NCI-H1092 treated with DMSO at 0.1 percent for 48 hours (cell line): ENCODE results near the gene SIN3A.
"Not testable (repeated sequence)": the region's sequence is repeated elsewhere in the genome, so short reads cannot be mapped to it uniquely, and the experiment has no call there.

Source experiments
- DNase-seq: peaks from one replicate; lab custom pipeline; 2025; lab: John Stamatoyannopoulos, UW

SIN3A gene

GRCh38 chr15:75356006-75356405, 95.5 kb downstream of the SIN3A start:
- no peak for DNase-seq

GRCh38 chr15:75355369-75355768, 96.1 kb downstream of the SIN3A start:
- DNase-seq = no peak

DNA sequence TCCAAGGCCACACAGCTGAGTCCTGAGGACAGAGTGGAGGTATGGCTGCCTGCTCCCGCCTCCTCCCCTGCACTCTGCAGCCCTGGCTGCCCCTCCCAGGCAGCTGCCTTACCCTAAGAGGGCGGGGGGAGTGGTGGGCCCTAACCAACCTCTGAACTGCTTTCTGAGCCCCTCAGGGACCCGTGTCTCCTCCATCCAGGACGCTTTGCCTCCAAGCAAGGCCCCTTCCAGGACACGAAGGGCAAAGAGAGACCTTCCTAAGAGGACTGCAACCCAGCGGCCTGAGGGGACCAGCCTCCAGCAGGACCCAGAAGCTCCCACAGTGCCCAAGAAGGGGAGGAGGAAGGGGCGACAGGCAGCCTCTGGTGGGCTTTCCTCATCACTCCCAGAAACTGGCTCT, 97.0 kb downstream of the SIN3A start:
- no peak for DNase-seq

GRCh38 chr15:75353604-75354003, 97.9 kb downstream of the SIN3A start:
- DNase-seq = no peak

GRCh38 chr15:75352186-75353080, 99.1 kb downstream of the SIN3A start:
- DNase-seq = no peak

DNA sequence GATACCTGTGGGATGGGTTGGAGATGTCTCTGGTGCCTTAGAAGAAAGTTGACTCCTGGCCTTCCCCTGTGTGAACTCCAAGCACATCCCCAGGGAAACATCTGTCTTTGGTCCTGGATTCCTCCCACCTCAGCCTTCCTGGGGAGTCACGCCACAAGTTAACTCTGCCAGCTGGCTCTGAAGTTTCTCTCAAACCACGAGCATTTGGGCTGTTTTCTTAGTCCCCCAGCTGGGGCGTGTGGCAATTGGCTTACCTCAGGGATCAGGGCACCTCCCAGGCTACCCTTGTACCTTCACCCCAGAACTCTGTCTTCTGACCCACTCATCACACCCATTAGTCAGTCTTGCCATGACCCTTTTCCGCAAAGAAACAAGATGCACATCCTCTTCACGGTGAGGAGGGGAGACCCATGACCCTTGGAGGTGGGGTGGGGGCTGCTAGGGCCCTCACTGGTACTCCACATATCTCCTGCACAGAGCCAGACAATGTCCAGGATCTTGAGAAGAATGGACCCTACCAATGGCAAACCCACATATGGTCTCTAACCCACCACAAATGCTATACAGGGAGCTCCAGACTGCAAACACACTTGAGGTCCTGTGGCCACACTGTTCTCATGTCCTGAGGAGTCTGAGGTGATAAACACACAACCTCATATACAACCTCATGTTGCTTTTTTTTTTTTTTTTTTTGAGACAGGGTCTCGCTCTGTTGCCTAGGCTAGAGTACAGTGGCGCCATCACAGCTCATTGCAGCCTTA, 100.7 kb downstream of the SIN3A start:
- DNase-seq = no peak

DNA sequence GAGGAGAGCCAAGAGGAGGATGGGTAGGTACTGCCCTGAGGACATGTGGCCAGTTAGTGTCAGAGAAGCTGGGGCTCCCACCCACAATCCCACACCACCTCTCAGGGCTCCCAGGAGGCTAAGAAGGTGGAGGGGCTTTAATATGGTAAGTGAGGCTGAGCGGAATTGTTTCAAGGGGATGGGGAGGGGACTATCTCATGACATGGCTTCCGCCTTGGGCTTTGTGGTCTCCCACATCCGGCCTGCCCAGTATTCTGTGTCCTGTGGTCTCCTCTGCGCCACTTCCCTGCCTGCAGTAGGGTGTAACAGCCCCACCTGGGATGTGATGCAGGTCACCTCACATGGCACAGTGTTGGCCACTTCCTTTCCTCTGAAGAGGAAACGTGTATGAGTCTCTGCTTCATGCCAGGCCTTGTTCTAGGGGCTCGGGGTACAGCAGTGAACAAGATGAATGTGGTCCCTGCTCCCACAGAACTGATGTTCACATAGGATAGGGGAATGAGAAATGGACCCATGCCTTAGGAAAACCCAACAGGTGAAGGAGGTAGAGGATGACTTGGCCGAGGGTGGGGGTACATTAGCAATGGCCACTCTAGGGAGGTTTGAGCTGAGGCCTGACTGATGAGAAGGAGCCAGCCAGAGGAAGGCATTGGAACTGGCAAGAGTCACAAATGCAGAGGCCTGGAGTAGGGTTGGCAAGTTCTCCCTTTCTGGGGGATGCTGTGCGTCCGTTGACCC, 101.5 kb downstream of the SIN3A start:
- no peak for DNase-seq

DNA sequence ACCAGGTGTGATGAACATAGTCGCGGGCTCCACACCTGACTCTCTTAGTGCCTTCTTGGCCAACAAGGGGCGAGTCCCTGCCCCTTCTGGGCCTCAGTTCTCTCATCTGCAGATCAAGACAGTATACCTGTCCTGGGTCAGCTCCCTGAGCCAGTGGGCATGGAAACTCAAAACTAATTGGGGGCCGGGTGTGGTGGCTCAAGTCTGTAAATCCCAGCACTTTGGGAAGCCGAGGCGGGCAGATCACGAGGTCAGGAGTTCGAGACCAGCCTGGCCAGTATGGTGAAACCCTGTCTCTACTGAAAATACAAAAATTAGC, 102.2 kb downstream of the SIN3A start:
- DNase-seq = not testable (repeated sequence)

DNA sequence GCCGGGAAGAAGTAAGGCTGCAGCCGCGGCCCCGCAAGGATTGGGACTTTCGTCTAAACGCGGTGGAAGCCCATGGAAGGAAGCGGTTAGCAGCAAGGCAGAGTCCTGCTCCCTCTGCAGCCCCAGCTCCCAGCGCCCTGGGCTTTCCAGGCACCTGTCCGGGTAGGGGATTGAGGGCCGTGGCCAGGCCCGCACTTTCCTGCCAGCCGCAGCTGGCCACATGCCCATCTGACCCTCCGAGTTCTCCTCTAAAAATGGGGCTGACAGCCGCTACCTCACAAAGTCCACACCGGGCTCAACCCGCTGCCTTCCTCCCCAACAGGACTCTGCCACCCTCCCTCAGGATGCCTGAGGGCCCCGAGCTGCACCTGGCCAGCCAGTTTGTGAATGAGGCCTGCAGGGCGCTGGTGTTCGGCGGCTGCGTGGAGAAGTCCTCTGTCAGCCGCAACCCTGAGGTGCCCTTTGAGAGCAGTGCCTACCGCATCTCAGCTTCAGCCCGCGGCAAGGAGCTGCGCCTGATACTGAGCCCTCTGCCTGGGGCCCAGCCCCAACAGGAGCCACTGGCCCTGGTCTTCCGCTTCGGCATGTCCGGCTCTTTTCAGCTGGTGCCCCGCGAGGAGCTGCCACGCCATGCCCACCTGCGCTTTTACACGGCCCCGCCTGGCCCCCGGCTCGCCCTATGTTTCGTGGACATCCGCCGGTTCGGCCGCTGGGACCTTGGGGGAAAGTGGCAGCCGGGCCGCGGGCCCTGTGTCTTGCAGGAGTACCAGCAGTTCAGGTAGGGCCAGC, 102.7 kb downstream of the SIN3A start:
- no peak for DNase-seq

DNA sequence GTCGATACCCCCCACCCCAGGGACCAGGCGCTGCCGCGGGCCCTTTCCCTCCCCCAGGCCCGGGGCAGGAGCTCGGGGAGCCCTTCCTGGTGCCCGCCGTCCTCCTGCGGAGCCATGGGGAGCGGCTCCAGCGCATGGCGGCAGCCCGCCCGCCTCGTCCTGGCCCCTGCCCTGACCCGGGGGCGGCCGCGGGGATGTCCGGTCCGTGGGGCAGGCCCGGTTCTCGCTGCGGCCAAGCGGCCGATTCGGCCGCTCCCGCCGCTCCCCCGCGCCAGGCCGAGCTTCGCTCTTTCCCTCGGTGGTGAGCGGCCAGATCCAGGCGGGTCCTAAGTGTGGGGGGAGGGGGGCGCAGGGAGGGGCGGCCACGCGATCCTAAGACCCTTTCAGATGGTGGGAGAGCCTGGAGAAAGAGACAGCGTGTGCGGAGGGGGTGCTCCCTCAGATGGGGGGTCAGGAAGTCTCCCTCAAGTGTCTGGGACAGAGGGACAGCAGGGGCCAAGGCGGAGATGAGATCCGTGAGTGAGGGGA, 103.4 kb downstream of the SIN3A start:
- DNase-seq = no peak

- no peak for DNase-seq
Observed at GRCh38 chr15:75347222-75348033, 104.1 kb downstream of the SIN3A start.

- DNase-seq = no peak
Observed at GRCh38 chr15:75346796-75347221, 104.7 kb downstream of the SIN3A start, which contains the start of gene NEIL1. TSS of gene NEIL1 (plus strand) at chr15:75347039. CDS start at chr15:75348906, 1,867 bp downstream.

DNA sequence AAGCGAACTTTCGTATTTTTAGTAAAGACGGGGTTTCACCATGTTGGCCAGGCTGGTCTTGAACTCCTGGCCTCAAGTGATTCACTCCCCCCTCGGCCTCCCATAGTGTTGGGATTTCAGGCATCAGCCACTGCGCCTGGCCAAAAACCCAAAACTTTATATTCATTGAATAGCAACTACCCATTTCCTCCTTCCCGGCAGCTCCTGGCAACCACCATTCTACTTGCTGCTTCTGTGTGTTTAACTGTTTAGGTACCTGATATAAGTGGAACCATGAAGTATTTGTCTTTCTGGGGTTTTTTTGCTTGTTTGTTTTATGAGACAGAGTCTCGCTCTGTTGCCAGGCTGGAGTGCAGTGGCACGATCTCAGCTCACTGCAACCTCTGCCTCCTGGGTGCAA, 107.5 kb downstream of the SIN3A start:
- DNase-seq = not testable (repeated sequence)

- no peak for DNase-seq
Observed at GRCh38 chr15:75342221-75342620, 109.3 kb downstream of the SIN3A start.

DNA sequence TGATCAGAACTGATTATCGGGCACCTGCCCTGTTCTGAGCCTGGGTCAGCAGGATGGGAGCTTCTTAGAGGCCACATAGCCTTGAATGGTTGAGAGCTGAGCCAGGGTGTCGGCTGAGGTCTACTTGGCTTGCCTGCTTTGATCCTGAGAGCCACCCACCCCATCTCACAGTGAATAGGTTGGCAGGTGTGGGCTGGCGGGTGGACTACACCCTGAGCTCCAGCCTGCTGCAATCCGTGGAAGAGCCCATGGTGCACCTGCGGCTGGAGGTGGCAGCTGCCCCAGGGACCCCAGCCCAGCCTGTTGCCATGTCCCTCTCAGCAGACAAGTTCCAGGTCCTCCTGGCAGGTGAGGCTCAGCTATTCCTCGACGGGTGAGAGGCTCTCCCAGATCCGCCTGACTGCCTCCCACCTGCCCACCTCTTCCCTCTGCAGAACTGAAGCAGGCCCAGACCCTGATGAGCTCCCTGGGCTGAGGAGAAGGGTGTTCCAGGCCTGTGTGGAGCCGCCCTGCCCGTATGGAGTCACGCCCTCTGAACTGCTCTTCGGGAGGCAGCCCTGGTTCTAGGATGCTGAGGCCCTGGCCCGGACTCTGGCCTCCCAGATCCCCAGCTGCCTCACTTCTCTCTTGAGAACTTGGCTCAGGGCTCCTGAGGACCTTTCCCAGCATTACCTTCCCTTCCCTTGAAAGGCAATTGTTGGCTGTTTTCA, 111.8 kb downstream of the SIN3A start:
- no peak for DNase-seq

GRCh38 chr15:75338661-75339240, 112.7 kb downstream of the SIN3A start:
- DNase-seq = no peak

GRCh38 chr15:75335705-75336355, 115.7 kb downstream of the SIN3A start, which contains the start of gene COMMD4:
TSS of gene COMMD4 (plus strand) at chr15:75336063. CDS start at chr15:75336090, 27 bp downstream.
- DNase-seq = peak; percentile 85

- no peak for DNase-seq
Observed at GRCh38 chr15:75335313-75335704, 116.2 kb downstream of the SIN3A start.
